Measurements from ENCODE around the gene ITGB1. TPM values are rescaled to one million over a fixed set of nuclear protein-coding genes. Genes with fewer than 3 reads are reported as not detected.

ITGB1 gene
- total and polyA plus RNA-seq, 9 of the 15 experiments (the other 6 are each of a cell fraction or from before 2014, with no cell fraction given), result 40.2 to 194 (median 155) TPM

GRCh38 chr10:32958085-32959005, at the start of gene ITGB1 (continued):
- TF ChIP-seq TFE3 (CRISPR knock-in tag; IDR thresholded peaks at IDR 0.05) (no peak), PTTG1 (tag; IDR thresholded peaks at IDR 0.05; ENCODE audit: low read depth) (no peak), ZBTB11 (CRISPR knock-in tag; IDR thresholded peaks at IDR 0.05) (peak in 2 of 3 experiments; percentile 83 to 97; a peak in 5 of 6 replicates), HMGN3 (IDR thresholded peaks at IDR 0.05; ENCODE audit: borderline replicate concordance, extremely low read depth, insufficient read length, low read depth, low read length) (peak; percentile 87), ZNF609 (CRISPR knock-in tag; IDR thresholded peaks at IDR 0.05; ENCODE audit: borderline replicate concordance) (no peak), TAL1 (IDR thresholded peaks at IDR 0.05) (no peak), THRAP3 (IDR thresholded peaks at IDR 0.05; ENCODE audit: borderline replicate concordance) (no peak), KLF13 (tag; IDR thresholded peaks at IDR 0.05; ENCODE audit: borderline replicate concordance, low read depth) (0 out of 2 replicates have a peak, but pooled peaks have one; percentile 56), ZNF561 (CRISPR knock-in tag; conservative IDR thresholded peaks at IDR 0.05) (no peak), GTF2F1 (IDR thresholded peaks at IDR 0.05; ENCODE audit: low read depth, low read length) (no peak), RBM34 (IDR thresholded peaks at IDR 0.05; ENCODE audit: borderline replicate concordance, insufficient read depth, low read length) (no peak), ZKSCAN8 (CRISPR knock-in tag; IDR thresholded peaks at IDR 0.05) (no peak), CREB3 (tag; conservative IDR thresholded peaks at IDR 0.05; ENCODE audit: low read depth) (no peak), ZNF764 (CRISPR knock-in tag; IDR thresholded peaks at IDR 0.05; ENCODE audit: low read depth) (no peak)
